Mammary epithelial cell (primary cell): ENCODE results near the gene ATP5F1D.

Experiments used
- EZH2 ChIP-seq: IDR thresholded peaks from 2 replicates; pipeline ENCODE4 v1.6.1; 2012; ENCODE audit warnings: low read length, inconsistent platforms, borderline replicate concordance
- TF ChIP-seq, protein P1 (sequence below), 2 donors: IDR thresholded peaks in 1 of 2; conservative IDR thresholded peaks in 1 of 2; 2 replicates each; pipeline ENCODE4 v1.5.1; 2011 to 2012; ENCODE audit warnings: inconsistent platforms in 2 of 2, low read length in 2 of 2, mild to moderate bottlenecking in 2 of 2, control low read depth in 1 of 2, low read depth in 1 of 2; ENCODE audit not compliant: insufficient read depth in 1 of 2; ENCODE audit errors: extremely low read depth in 1 of 2

DNA sequence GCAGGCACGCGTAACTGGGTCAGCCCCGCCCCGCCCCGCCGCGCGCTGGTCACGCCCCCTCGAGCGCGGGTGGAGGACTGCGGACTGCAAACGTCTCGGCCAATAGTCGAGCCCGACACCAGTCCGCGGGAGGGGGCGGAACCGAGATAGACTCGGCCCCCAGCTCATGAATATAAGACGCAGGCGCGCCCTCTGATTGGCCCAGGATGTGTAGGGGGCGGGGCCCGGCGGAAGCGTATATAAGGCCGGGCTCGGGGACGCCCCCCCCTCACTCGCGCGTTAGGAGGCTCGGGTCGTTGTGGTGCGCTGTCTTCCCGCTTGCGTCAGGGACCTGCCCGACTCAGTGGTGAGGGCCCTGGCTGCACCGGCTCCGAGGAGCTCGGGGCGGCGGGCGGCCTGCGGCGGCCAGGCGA is 27.5 kb downstream of the ATP5F1D start, which contains the start of gene CIRBP:
- TF ChIP-seq, protein P1, sequence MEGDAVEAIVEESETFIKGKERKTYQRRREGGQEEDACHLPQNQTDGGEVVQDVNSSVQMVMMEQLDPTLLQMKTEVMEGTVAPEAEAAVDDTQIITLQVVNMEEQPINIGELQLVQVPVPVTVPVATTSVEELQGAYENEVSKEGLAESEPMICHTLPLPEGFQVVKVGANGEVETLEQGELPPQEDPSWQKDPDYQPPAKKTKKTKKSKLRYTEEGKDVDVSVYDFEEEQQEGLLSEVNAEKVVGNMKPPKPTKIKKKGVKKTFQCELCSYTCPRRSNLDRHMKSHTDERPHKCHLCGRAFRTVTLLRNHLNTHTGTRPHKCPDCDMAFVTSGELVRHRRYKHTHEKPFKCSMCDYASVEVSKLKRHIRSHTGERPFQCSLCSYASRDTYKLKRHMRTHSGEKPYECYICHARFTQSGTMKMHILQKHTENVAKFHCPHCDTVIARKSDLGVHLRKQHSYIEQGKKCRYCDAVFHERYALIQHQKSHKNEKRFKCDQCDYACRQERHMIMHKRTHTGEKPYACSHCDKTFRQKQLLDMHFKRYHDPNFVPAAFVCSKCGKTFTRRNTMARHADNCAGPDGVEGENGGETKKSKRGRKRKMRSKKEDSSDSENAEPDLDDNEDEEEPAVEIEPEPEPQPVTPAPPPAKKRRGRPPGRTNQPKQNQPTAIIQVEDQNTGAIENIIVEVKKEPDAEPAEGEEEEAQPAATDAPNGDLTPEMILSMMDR (conservative IDR thresholded peaks at IDR 0.05 in 1 of 2, IDR thresholded peaks at IDR 0.05 in 1 of 2; ENCODE audit: extremely low read depth in 1 of 2, insufficient read depth in 1 of 2, low read depth in 1 of 2, low read length in 2 of 2) = no peak
- TF ChIP-seq EZH2 = no peak
